ENCODE data around the gene PANK4. TPM values are rescaled to one million over a fixed set of nuclear protein-coding genes. Genes with fewer than 3 reads are reported as not detected.
A peak's percentile ranks its signal among the peaks of the same experiment; 100 is the strongest.

PANK4 gene
- total RNA-seq, 2 donors from 2014 or later = 13.7 to 31.3 TPM

DNA sequence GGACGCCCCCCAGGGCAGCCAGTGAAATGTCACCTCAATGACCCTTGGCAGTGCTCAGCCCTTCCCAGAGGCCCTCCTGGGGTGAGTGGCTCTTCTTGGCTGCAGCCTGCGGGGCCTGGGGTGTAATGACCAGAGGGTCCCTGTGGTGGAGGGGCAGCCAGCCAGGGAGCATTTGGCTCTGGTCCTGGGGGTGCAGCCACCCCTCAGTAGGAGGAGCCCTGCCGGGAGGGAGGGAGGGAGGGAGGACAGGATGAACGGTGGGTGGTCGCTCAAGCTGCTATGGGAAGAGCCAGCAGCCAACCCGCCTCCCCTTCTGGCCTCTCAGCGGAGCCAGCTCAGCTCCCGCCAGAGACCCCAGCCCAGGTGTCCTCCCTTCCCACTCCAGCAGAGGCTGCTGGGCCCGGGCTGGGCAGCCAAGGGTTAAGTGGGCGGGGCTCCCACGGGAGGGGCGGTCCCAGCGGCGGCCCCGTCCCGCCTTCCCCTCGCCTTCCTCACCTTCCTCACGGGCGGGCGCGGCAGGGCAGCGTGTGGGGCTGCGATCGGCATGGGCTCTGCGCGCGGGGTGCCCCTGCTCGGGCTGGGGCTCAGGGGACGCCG is 59.3 kb downstream of the PANK4 start:
- peak in 1 of 4 donors; percentile 22 for DNase-seq
- Histone ChIP-seq H3K4me1 (no peaks in the 10 kb centered on the region), H3K9me3 (no peaks in the 10 kb centered on the region), H3K36me3 (replicated peaks in 1 of 2; ENCODE audit: insufficient read depth in 1 of 2, low read depth in 2 of 2) (no peaks in the 10 kb centered on the region), H3K27me3 (peaks cover 0 to 4% of the 10 kb centered on the region in 2 donors), H3K4me3 (no peak overlapping the region), H3K27ac (no peak overlapping the region)
- ATAC-seq = no peak
- intact Hi-C loops (cut with DNase I) = no loop called here
- WGBS, 2 donors = 5 to 10% methylated on average over 10 to 14 of the region's 30 CpGs
- TF ChIP-seq, protein P1, sequence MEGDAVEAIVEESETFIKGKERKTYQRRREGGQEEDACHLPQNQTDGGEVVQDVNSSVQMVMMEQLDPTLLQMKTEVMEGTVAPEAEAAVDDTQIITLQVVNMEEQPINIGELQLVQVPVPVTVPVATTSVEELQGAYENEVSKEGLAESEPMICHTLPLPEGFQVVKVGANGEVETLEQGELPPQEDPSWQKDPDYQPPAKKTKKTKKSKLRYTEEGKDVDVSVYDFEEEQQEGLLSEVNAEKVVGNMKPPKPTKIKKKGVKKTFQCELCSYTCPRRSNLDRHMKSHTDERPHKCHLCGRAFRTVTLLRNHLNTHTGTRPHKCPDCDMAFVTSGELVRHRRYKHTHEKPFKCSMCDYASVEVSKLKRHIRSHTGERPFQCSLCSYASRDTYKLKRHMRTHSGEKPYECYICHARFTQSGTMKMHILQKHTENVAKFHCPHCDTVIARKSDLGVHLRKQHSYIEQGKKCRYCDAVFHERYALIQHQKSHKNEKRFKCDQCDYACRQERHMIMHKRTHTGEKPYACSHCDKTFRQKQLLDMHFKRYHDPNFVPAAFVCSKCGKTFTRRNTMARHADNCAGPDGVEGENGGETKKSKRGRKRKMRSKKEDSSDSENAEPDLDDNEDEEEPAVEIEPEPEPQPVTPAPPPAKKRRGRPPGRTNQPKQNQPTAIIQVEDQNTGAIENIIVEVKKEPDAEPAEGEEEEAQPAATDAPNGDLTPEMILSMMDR (IDR thresholded peaks at IDR 0.05) = no peak
- TF ChIP-seq POLR2A (IDR thresholded peaks at IDR 0.05) = no peak

- intact Hi-C loops (cut with DNase I) = no loop called here
- peaks cover 0 to 4% of the 10 kb centered on the region in 2 donors for H3K27me3 ChIP-seq
- H3K9me3 ChIP-seq = no peaks in the 10 kb centered on the region
- no peaks in the 10 kb centered on the region for H3K4me1 ChIP-seq
- H3K27ac ChIP-seq = no peak overlapping the region
- no peaks in the 10 kb centered on the region for H3K36me3 ChIP-seq (replicated peaks in 1 of 2; ENCODE audit: insufficient read depth in 1 of 2, low read depth in 2 of 2)
- no peak for TF ChIP-seq POLR2A (IDR thresholded peaks at IDR 0.05)
- TF ChIP-seq, protein P1 (IDR thresholded peaks at IDR 0.05) = no peak
- H3K4me3 ChIP-seq = no peak overlapping the region
- WGBS, 2 donors = 35% methylated on average over 12 of the region's 12 CpGs; no CpG with 5 or more reads in 1 of the 2 donors
- no peak for DNase-seq
- no peak for ATAC-seq
Measured at GRCh38 chr1:2466270-2466665, 60.1 kb downstream of the PANK4 start.

DNA sequence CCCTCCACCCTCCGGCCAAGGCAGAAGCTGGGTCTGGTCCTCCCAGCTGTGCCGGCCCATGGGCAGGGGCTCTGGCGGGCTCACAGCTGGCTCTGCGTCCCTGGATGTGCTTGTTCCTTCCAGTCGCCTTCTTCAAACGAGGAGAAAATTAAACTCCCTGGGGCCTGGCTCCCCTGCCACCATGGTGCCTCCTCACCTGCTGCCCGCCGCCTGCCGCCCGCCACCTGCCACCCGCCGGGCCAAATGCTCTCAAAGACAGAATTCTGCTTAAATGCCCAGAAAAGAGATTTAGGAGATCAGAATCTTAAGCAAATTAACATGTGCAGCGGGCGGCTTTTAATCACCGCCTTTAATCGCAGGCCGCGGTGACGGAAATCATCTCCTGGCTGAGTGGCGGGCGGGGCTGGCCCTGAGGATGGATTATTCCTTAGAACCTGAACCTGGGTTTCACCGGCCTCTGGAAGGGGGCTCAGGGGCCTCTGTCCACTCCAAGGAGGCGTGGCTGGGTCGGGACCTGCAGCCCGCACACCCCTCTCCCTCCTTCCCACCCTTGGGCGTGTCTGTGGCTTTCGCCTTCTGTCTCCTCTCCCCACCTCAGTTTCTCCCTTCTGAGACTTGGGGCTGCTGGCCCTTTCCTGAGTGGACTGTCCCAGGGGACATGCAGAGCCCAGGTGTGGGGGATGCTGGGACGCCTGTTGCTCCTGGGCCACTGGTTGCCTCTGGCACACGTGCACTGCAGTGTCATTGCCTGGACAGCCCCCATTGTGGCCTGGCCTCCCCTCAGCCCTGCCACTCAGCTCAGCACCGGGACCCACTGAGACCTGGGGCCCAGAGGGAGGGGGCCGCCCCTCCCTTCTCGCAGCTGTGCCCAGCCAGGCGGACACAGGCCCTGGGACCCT is 60.8 kb downstream of the PANK4 start:
- ATAC-seq = no peak
- Histone ChIP-seq H3K4me3 (no peak overlapping the region), H3K27me3 (peaks cover 0 to 4% of the 10 kb centered on the region in 2 donors), H3K9me3 (no peaks in the 10 kb centered on the region), H3K36me3 (replicated peaks in 1 of 2; ENCODE audit: insufficient read depth in 1 of 2, low read depth in 2 of 2) (no peaks in the 10 kb centered on the region), H3K4me1 (no peaks in the 10 kb centered on the region), H3K27ac (no peak overlapping the region)
- WGBS, 2 donors = 57 to 63% methylated on average over 22 to 31 of the region's 33 CpGs
- TF ChIP-seq, protein P1 (IDR thresholded peaks at IDR 0.05) = no peak
- no peak for TF ChIP-seq POLR2A (IDR thresholded peaks at IDR 0.05)
- DNase-seq = no peak
- intact Hi-C loops (cut with DNase I) = no loop called here

- H3K36me3 ChIP-seq (replicated peaks in 1 of 2; ENCODE audit: insufficient read depth in 1 of 2, low read depth in 2 of 2) = no peaks in the 10 kb centered on the region
- peak in 3 of 4 donors; percentile 26 to 44 (median 34) for DNase-seq
Measured at GRCh38 chr1:2463396-2463795, 63.0 kb downstream of the PANK4 start.

More at GRCh38 chr1:2463396-2463795, 63.0 kb downstream of the PANK4 start:
- Histone ChIP-seq H3K4me1 (no peaks in the 10 kb centered on the region), H3K27ac (no peak overlapping the region), H3K27me3 (peaks cover 0 to 4% of the 10 kb centered on the region in 2 donors), H3K4me3 (no peak overlapping the region), H3K9me3 (no peaks in the 10 kb centered on the region)
- WGBS, 2 donors = 10 to 20% methylated on average over 2 to 17 of the region's 17 CpGs
- ATAC-seq = no peak
- intact Hi-C loops (cut with DNase I) = no loop called here
- TF ChIP-seq, protein P1 (IDR thresholded peaks at IDR 0.05) = no peak
- no peak for TF ChIP-seq POLR2A (IDR thresholded peaks at IDR 0.05)

Measured in body of pancreas (tissue), 4 donors.